KMS-11 (cell line): ENCODE results near the gene ELF1.
"Not testable (repeated sequence)": the region's sequence is repeated elsewhere in the genome, so short reads cannot be mapped to it uniquely, and the experiment has no call there.

Source experiments
- H2AFZ ChIP-seq: fragments of 200-600 bp; sonication (generic); 2 replicates; pipeline ENCODE4 v1.6.1; 2016; ENCODE audit warnings: antibody characterized with exemption, mixed run types, low read depth
- H3K27ac ChIP-seq: fragments of 200-600 bp; sonication (generic); 2 replicates; pipeline ENCODE4 v1.6.1; 2016; ENCODE audit warnings: mild to moderate bottlenecking, mixed run types
- H3K27me3 ChIP-seq: fragments of 200-600 bp; sonication (generic); 2 replicates; pipeline ENCODE4 v1.6.1; 2017; ENCODE audit warnings: mild to moderate bottlenecking, low read depth, mixed run types, moderate library complexity; ENCODE audit not compliant: insufficient read depth
- H3K36me3 ChIP-seq: fragments of 200-600 bp; sonication (generic); 2 replicates; pipeline ENCODE4 v1.6.1; 2017; ENCODE audit warnings: mild to moderate bottlenecking, mixed run types; ENCODE audit not compliant: insufficient read depth
- H3K4me1 ChIP-seq: fragments of 200-600 bp; sonication (generic); 2 replicates; pipeline ENCODE4 v1.6.1; 2016; ENCODE audit warnings: mild to moderate bottlenecking, low read depth, mixed run types; ENCODE audit not compliant: poor library complexity, severe bottlenecking
- H3K4me2 ChIP-seq: fragments of 200-600 bp; sonication (generic); 2 replicates; pipeline ENCODE4 v1.7.0; 2016; ENCODE audit warnings: mild to moderate bottlenecking, mixed run types
- H3K4me3 ChIP-seq: fragments of 200-600 bp; sonication (generic); IDR thresholded peaks from 2 replicates; pipeline ENCODE4 v1.6.1; 2017; ENCODE audit warnings: low read depth, low read length, mixed read lengths; ENCODE audit not compliant: insufficient read depth
- H3K79me2 ChIP-seq: fragments of 200-600 bp; sonication (generic); 2 replicates; pipeline ENCODE4 v1.6.1; 2016; ENCODE audit warnings: low read depth, mixed run types; ENCODE audit not compliant: insufficient read depth
- H3K9ac ChIP-seq: fragments of 200-600 bp; sonication (generic); 2 replicates; pipeline ENCODE4 v1.6.1; 2016; ENCODE audit warnings: mild to moderate bottlenecking, mixed run types
- H4K20me1 ChIP-seq: fragments of 200-600 bp; sonication (generic); 2 replicates; pipeline ENCODE4 v1.6.1; 2016; ENCODE audit warnings: mild to moderate bottlenecking, mixed run types; ENCODE audit not compliant: insufficient read depth
- TF ChIP-seq, protein P1 (sequence below): fragments of 200-600 bp; sonication (generic); conservative IDR thresholded peaks from 2 replicates; pipeline ENCODE4 v1.6.1; 2017; ENCODE audit warnings: low read depth, mild to moderate bottlenecking, antibody characterized with exemption, low read length, moderate library complexity, mixed read lengths

Gene ELF1

GRCh38 chr13:40920826-40921225 is 98.3 kb downstream of the ELF1 start:
- H2AFZ ChIP-seq: no peak overlapping the region
- no peaks in the 10 kb centered on the region for H3K27me3 ChIP-seq
- H3K4me2 ChIP-seq: no peak overlapping the region
- no peaks in the 10 kb centered on the region for H3K4me1 ChIP-seq
- no peak overlapping the region for H3K4me3 ChIP-seq
- H3K79me2 ChIP-seq: no peaks in the 10 kb centered on the region
- H3K27ac ChIP-seq: no peak overlapping the region
- H4K20me1 ChIP-seq: no peaks in the 10 kb centered on the region
- H3K9ac ChIP-seq: no peak overlapping the region
- no peaks in the 10 kb centered on the region for H3K36me3 ChIP-seq
- TF ChIP-seq, protein P1, sequence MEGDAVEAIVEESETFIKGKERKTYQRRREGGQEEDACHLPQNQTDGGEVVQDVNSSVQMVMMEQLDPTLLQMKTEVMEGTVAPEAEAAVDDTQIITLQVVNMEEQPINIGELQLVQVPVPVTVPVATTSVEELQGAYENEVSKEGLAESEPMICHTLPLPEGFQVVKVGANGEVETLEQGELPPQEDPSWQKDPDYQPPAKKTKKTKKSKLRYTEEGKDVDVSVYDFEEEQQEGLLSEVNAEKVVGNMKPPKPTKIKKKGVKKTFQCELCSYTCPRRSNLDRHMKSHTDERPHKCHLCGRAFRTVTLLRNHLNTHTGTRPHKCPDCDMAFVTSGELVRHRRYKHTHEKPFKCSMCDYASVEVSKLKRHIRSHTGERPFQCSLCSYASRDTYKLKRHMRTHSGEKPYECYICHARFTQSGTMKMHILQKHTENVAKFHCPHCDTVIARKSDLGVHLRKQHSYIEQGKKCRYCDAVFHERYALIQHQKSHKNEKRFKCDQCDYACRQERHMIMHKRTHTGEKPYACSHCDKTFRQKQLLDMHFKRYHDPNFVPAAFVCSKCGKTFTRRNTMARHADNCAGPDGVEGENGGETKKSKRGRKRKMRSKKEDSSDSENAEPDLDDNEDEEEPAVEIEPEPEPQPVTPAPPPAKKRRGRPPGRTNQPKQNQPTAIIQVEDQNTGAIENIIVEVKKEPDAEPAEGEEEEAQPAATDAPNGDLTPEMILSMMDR: no peak

GRCh38 chr13:40919901-40920300 is 99.2 kb downstream of the ELF1 start:
- not testable (repeated sequence) for H3K27me3 ChIP-seq, H3K4me2 ChIP-seq, H3K27ac ChIP-seq, H4K20me1 ChIP-seq, H3K36me3 ChIP-seq, H3K4me1 ChIP-seq, H3K4me3 ChIP-seq, H3K79me2 ChIP-seq, H2AFZ ChIP-seq, H3K9ac ChIP-seq

DNA sequence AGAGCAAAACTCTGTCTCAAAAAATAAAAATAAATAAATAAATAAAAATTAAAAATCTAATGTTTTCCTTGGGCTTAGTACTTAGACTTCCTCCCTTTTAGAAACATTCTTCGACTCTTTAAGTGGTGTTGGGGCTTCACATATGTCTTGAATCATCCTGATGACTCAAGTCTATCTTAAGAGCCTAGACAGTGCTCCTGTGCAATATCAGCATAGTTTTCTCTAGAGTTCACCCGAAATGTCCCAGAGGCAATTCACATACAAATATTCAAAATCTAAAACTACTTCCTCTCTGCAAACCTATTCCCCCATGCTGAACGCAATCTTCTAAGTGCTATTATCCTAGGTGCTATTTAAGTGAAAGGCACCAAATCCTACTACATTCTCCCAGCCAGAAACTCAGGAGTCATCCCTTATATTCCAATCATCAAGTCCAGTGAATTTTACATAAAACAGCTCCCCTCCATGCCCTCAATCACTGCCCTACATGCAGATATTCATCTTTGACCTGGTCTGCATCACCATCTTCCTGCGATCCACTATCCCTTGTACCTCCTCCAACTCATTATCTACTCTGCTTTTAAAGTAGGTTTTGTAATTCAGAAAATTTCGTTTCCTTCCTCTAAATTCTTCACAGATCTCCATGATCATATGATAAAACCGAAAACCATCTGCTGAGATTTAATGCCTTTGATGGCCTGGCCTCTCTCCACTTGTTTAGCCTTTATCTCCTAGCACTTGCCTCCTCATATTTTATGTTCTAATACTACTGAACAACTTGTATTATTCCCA is 102.7 kb downstream of the ELF1 start:
- Histone ChIP-seq H4K20me1 (no peaks in the 10 kb centered on the region), H3K4me1 (no peaks in the 10 kb centered on the region), H3K9ac (no peak overlapping the region), H3K4me2 (no peak overlapping the region), H3K27me3 (no peaks in the 10 kb centered on the region), H3K36me3 (no peaks in the 10 kb centered on the region), H3K4me3 (no peak overlapping the region), H3K79me2 (no peaks in the 10 kb centered on the region), H2AFZ (no peak overlapping the region), H3K27ac (no peak overlapping the region)
- TF ChIP-seq, protein P1: no peak

DNA sequence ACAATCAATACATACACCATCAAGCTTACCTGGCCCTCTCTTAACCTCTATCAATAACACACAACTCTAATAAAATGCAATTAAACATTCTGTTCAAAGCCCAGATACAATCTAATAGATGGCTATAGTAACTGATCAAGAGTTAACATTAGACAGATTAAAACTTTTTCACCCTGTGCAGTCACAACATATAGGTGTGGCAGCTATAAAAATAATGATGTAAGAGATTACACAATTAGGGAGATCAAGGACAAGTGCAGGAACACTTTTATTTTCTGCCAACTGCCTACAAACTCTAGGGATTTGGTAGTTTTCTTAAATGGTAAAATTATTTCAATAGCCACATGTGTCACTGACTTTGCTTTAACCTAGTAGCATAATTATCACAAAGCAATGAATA is 104.3 kb downstream of the ELF1 start:
- H3K4me1 ChIP-seq, H3K4me2 ChIP-seq, H3K4me3 ChIP-seq, H4K20me1 ChIP-seq, H3K79me2 ChIP-seq, H2AFZ ChIP-seq, H3K36me3 ChIP-seq, H3K27me3 ChIP-seq, H3K27ac ChIP-seq, H3K9ac ChIP-seq: not testable (repeated sequence)

DNA sequence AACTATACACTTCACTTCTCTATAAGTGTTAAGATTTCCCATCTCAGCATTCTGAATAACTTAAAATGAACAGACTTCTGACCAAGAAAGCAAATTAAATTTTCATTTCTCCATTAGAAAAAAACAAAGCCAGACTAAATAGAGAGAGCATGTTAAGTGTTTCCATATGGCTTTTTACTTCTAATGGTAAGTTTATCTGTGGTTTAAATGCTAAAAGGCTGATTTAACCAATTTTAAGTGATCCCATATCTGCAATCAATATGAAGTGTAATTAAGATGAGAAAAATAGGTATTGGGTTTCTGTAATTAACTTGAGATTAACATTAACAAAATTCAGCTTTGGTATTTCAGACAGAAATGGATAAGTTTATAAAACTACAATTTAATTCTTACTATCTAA is 107.8 kb downstream of the ELF1 start:
- H3K79me2 ChIP-seq: no peaks in the 10 kb centered on the region
- no peaks in the 10 kb centered on the region for H3K27me3 ChIP-seq
- TF ChIP-seq, protein P1: no peak
- H3K36me3 ChIP-seq: no peaks in the 10 kb centered on the region
- H2AFZ ChIP-seq: no peak overlapping the region
- H3K4me2 ChIP-seq: no peak overlapping the region
- no peak overlapping the region for H3K9ac ChIP-seq
- no peak overlapping the region for H3K27ac ChIP-seq
- H3K4me1 ChIP-seq: no peaks in the 10 kb centered on the region
- no peak overlapping the region for H3K4me3 ChIP-seq
- H4K20me1 ChIP-seq: no peaks in the 10 kb centered on the region
